Gastrocnemius medialis (tissue), 4 donors: ENCODE results near the gene PEX13.

Source experiments
- CTCF ChIP-seq, 5 experiments: fragments of 450-650 bp in 3 of 5; fragments of 200-600 bp in 2 of 5; sonication (generic) in 2 of 5; IDR thresholded peaks in 4 of 5; conservative IDR thresholded peaks in 1 of 5; 1 replicate in 4 of 5; 2 replicates in 1 of 5; pipeline ENCODE4 v1.5.1; 2016 to 2019; ENCODE audit warnings: antibody characterized with exemption in 5 of 5, mild to moderate bottlenecking in 3 of 5, moderate library complexity in 3 of 5
- POLR2A ChIP-seq, 2 donors: fragments of 450-650 bp; IDR thresholded peaks; one replicate each; pipeline ENCODE4 v1.6.1; 2017; ENCODE audit warnings: antibody characterized with exemption in 2 of 2, mild to moderate bottlenecking in 2 of 2, moderate library complexity in 2 of 2

- TF ChIP-seq CTCF (IDR thresholded peaks at IDR 0.05 in 4 of 5, conservative IDR thresholded peaks at IDR 0.05 in 1 of 5) (no peak), POLR2A (IDR thresholded peaks at IDR 0.05) (no peak)
These were observed 25.9 kb upstream of the PEX13 start for GRCh38 chr2:60991644-60992043.
